ENCODE data around the gene SHC2.

DNA sequence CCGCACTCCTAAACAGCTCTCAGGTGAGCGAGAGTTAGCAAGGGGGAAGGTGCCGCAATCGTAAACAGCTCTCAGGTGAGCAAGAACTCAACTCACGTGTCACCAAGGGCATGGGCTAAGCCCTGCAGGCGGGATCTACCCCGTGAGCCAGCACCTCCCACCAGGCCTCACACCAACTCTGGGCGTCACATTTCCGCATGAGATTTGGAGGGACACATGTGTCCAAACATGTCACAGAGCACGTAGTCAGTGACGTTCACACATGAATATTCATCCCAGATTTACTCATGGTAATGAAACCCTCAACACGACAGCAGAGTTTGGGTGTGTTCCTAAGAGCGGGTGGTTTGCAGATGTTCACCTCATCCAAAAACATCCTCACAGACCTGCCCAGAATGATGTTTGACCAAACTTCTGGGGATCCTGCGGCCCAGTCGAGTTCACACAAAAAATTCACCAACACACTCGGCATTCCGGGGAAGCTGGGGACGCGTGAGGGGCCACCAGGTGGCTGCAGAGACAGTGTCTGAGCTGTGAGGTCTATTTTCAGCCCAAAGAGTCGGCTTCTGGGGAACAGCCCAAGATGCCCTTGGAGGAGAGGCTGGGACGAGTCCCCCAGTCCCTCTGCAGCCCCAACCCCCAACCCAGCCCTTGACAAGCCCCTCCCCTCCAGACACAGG lies 71.4 kb downstream of the SHC2 start:
- no peak for TF ChIP-seq POLR2A (IDR thresholded peaks at IDR 0.05)
- TF ChIP-seq, protein P1, sequence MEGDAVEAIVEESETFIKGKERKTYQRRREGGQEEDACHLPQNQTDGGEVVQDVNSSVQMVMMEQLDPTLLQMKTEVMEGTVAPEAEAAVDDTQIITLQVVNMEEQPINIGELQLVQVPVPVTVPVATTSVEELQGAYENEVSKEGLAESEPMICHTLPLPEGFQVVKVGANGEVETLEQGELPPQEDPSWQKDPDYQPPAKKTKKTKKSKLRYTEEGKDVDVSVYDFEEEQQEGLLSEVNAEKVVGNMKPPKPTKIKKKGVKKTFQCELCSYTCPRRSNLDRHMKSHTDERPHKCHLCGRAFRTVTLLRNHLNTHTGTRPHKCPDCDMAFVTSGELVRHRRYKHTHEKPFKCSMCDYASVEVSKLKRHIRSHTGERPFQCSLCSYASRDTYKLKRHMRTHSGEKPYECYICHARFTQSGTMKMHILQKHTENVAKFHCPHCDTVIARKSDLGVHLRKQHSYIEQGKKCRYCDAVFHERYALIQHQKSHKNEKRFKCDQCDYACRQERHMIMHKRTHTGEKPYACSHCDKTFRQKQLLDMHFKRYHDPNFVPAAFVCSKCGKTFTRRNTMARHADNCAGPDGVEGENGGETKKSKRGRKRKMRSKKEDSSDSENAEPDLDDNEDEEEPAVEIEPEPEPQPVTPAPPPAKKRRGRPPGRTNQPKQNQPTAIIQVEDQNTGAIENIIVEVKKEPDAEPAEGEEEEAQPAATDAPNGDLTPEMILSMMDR (IDR thresholded peaks at IDR 0.05) = no peak
